SU-DHL-6 (cell line): Measurements from ENCODE around the gene CRISPLD2.

Source experiments
- H2AFZ ChIP-seq: fragments of 200-600 bp; sonication (generic); 2 replicates; pipeline ENCODE4 v1.6.1; 2014; ENCODE audit warnings: low read depth, mild to moderate bottlenecking, moderate library complexity, mixed read lengths, antibody characterized with exemption, low read length; ENCODE audit not compliant: severe bottlenecking
- H3F3A ChIP-seq: fragments of 200-600 bp; shearing (Covaris generic); 2 replicates; pipeline ENCODE4 v1.6.0; 2016; ENCODE audit warnings: antibody characterized with exemption, mild to moderate bottlenecking; ENCODE audit not compliant: insufficient read depth
- H3K27ac ChIP-seq: fragments of 200-600 bp; sonication (generic); 2 replicates; pipeline ENCODE4 v1.5.1; 2016; ENCODE audit warnings: low read depth, mild to moderate bottlenecking, low read length, moderate library complexity, mixed read lengths
- H3K27me3 ChIP-seq: fragments of 200-600 bp; sonication (generic), shearing (Covaris generic); 2 replicates; pipeline ENCODE4 v1.6.0; 2014; ENCODE audit warnings: mild to moderate bottlenecking, low read length
- H3K36me3 ChIP-seq: fragments of 200-600 bp; sonication (generic); 2 replicates; pipeline ENCODE4 v1.6.1; 2014; ENCODE audit warnings: mild to moderate bottlenecking, low read length, mixed read lengths
- H3K4me2 ChIP-seq: fragments of 300-600, 200-600 bp; shearing (Covaris generic), sonication (generic); 2 replicates; pipeline ENCODE4 v1.6.0; 2014; ENCODE audit warnings: low read length, low read depth, mild to moderate bottlenecking; ENCODE audit not compliant: poor library complexity, severe bottlenecking
- H3K4me3 ChIP-seq: fragments of 200-600 bp; sonication (generic); 2 replicates; pipeline ENCODE4 v1.5.1; 2014; ENCODE audit warnings: antibody characterized with exemption, low read length, mild to moderate bottlenecking, mixed read lengths; ENCODE audit not compliant: insufficient read depth, poor library complexity, severe bottlenecking
- H3K79me2 ChIP-seq: fragments of 200-600 bp; sonication (generic); 2 replicates; pipeline ENCODE4 v1.6.1; 2014; ENCODE audit warnings: mild to moderate bottlenecking, low read length, moderate library complexity; ENCODE audit not compliant: insufficient read depth
- H3K9ac ChIP-seq: fragments of 200-600 bp; sonication (generic); 2 replicates; pipeline ENCODE4 v1.7.0; 2014; ENCODE audit warnings: mild to moderate bottlenecking, low read length
- H3K9me2 ChIP-seq: fragments of 200-600 bp; sonication (generic); replicated peaks from 2 replicates; pipeline ENCODE4 v1.6.1; 2014; ENCODE audit warnings: low read length; ENCODE audit not compliant: insufficient read depth
- H3K9me3 ChIP-seq: fragments of 200-600 bp; sonication (generic); 2 replicates; pipeline ENCODE4 v1.6.1; 2014; ENCODE audit warnings: low read length, mixed read lengths; ENCODE audit not compliant: insufficient read depth
- H4K20me1 ChIP-seq: fragments of 200-600 bp; sonication (generic); 2 replicates; pipeline ENCODE4 v1.6.1; 2014; ENCODE audit warnings: low read depth, mild to moderate bottlenecking, antibody characterized with exemption, low read length, moderate library complexity, mixed read lengths
- CTCF ChIP-seq: fragments of 200-600 bp; sonication (generic); IDR thresholded peaks from one replicate; pipeline ENCODE4 v1.5.1; 2017; ENCODE audit warnings: antibody characterized with exemption, mild to moderate bottlenecking, low read length, moderate library complexity; ENCODE audit not compliant: insufficient read depth, poor library complexity, severe bottlenecking
- EZH2phosphoT487 ChIP-seq: fragments of 200-600 bp; sonication (generic), shearing (Covaris generic); conservative IDR thresholded peaks from 2 replicates; pipeline ENCODE4 v1.6.1; 2018; ENCODE audit warnings: mild to moderate bottlenecking, antibody characterized with exemption, low read length, moderate library complexity, mixed read lengths

The CRISPLD2 gene

GRCh38 chr16:84863481-84863814 is 43.7 kb downstream of the CRISPLD2 start:
- no peaks in the 10 kb centered on the region for H3F3A ChIP-seq
- no peak overlapping the region for H3K9ac ChIP-seq
- TF ChIP-seq CTCF (no peak), EZH2phosphoT487 (no peak)
- H2AFZ ChIP-seq, result no peak overlapping the region
- no peaks in the 10 kb centered on the region for H4K20me1 ChIP-seq
- H3K9me2 ChIP-seq, result no peaks in the 10 kb centered on the region
- no peaks in the 10 kb centered on the region for H3K79me2 ChIP-seq
- H3K27ac ChIP-seq, result no peak overlapping the region
- no peaks in the 10 kb centered on the region for H3K36me3 ChIP-seq
- no peak overlapping the region for H3K4me3 ChIP-seq
- no peaks in the 10 kb centered on the region for H3K27me3 ChIP-seq
- H3K9me3 ChIP-seq, result no peaks in the 10 kb centered on the region; the same call in 1 of the 2 replicates
- H3K4me2 ChIP-seq, result no peak overlapping the region

GRCh38 chr16:84864326-84864955 is 44.7 kb downstream of the CRISPLD2 start:
- Histone ChIP-seq H3K9me3 (no peaks in the 10 kb centered on the region; the same call in 1 of the 2 replicates), H3K9ac (no peak overlapping the region), H3K4me3 (no peak overlapping the region), H3K27me3 (no peaks in the 10 kb centered on the region), H3K9me2 (no peaks in the 10 kb centered on the region), H3F3A (no peaks in the 10 kb centered on the region), H4K20me1 (no peaks in the 10 kb centered on the region), H3K4me2 (no peak overlapping the region), H3K79me2 (no peaks in the 10 kb centered on the region), H2AFZ (no peak overlapping the region), H3K36me3 (no peaks in the 10 kb centered on the region), H3K27ac (no peak overlapping the region)
- TF ChIP-seq CTCF, result no peak
- no peak for TF ChIP-seq EZH2phosphoT487

- TF ChIP-seq EZH2phosphoT487, result no peak
- no peaks in the 10 kb centered on the region for H3F3A ChIP-seq
- H3K36me3 ChIP-seq, result no peaks in the 10 kb centered on the region
- H4K20me1 ChIP-seq, result no peaks in the 10 kb centered on the region
- H3K4me3 ChIP-seq, result no peak overlapping the region
- no peak overlapping the region for H3K9ac ChIP-seq
- no peak overlapping the region for H3K27ac ChIP-seq
- no peak overlapping the region for H3K4me2 ChIP-seq
- no peaks in the 10 kb centered on the region for H3K79me2 ChIP-seq
- no peaks in the 10 kb centered on the region for H3K9me3 ChIP-seq
- no peaks in the 10 kb centered on the region for H3K9me2 ChIP-seq
- no peaks in the 10 kb centered on the region for H3K27me3 ChIP-seq
- no peak overlapping the region for H2AFZ ChIP-seq
Measured at GRCh38 chr16:84867696-84868095, 47.9 kb downstream of the CRISPLD2 start.

GRCh38 chr16:84868328-84868727 is 48.5 kb downstream of the CRISPLD2 start:
- no peaks in the 10 kb centered on the region for H3F3A ChIP-seq
- no peaks in the 10 kb centered on the region for H3K27me3 ChIP-seq
- no peaks in the 10 kb centered on the region for H4K20me1 ChIP-seq
- H3K79me2 ChIP-seq, result no peaks in the 10 kb centered on the region
- no peak overlapping the region for H3K27ac ChIP-seq
- no peak overlapping the region for H3K4me2 ChIP-seq
- H3K9me3 ChIP-seq, result no peaks in the 10 kb centered on the region
- H2AFZ ChIP-seq, result no peak overlapping the region
- no peak overlapping the region for H3K4me3 ChIP-seq
- TF ChIP-seq CTCF (no peak), EZH2phosphoT487 (no peak)
- H3K36me3 ChIP-seq, result no peaks in the 10 kb centered on the region
- H3K9ac ChIP-seq, result no peak overlapping the region
- no peaks in the 10 kb centered on the region for H3K9me2 ChIP-seq
